ENCODE data around the gene MVB12B.

GRCh38 chr9:126301985-126302603 is 24.5 kb upstream of the MVB12B start:
- TF ChIP-seq CTCF (IDR thresholded peaks at IDR 0.05; ENCODE audit: low read depth, low read length): peak; percentile 71
- TF ChIP-seq EZH2phosphoT487 (IDR thresholded peaks at IDR 0.05; ENCODE audit: low read depth): no peak

Data from OCI-LY3 (cell line).